ENCODE data around the gene SSPN. TPM values are rescaled to one million over a fixed set of nuclear protein-coding genes. Genes with fewer than 3 reads are reported as not detected.

Gene SSPN
- total RNA-seq, 4 donors from 2014 or later: 35.9 to 65.4 (median 53.3) TPM

DNA sequence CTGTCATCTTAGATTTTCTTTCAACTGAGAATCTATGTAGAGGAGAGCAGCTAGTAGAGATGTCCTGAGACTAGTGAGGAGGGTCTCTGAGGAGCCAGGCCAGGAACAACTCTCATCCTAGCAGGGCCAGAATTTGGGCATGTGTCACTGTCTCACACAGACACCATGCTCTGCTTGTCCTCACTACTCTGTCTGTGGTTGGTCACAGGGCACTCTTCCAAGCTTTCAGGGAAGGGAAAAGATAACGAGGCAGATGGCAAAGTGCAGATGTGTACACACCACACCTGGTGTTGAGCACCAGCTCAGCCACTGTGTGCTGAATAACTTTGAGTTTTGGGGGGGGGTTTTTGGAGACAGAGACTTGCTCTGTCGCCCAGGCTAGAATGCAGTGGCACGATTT lies 2.5 kb downstream of the SSPN start:
- no peak for ATAC-seq
- no peaks in the 10 kb centered on the region for H3K36me3 ChIP-seq
- H3K27me3 ChIP-seq: no peaks in the 10 kb centered on the region
- TF ChIP-seq POLR2AphosphoS5 (IDR thresholded peaks at IDR 0.05) (no peak), CTCF (IDR thresholded peaks at IDR 0.05) (no peak), POLR2A (IDR thresholded peaks at IDR 0.05) (no peak)
- peaks cover 0 to 51% (median 3%) of the 10 kb centered on the region in 3 donors for H3K4me1 ChIP-seq
- no peak overlapping the region for H3K4me3 ChIP-seq
- WGBS, 2 donors (ENCODE audit: low coverage in 1 of 2): 50 to 69% methylated on average over 2 to 3 of the region's 3 CpGs
- H3K9me3 ChIP-seq: no peaks in the 10 kb centered on the region
- H3K27ac ChIP-seq: peak overlapping the region; percentile 86 to 95 (median 90)

GRCh38 chr12:26198742-26199141 lies 3.4 kb downstream of the SSPN start:
- Histone ChIP-seq H3K27me3 (no peaks in the 10 kb centered on the region), H3K36me3 (no peaks in the 10 kb centered on the region), H3K27ac (peak overlapping the region; percentile 86 to 95 (median 90)), H3K4me1 (peaks cover 0 to 53% (median 3%) of the 10 kb centered on the region in 3 donors), H3K4me3 (no peak overlapping the region), H3K9me3 (no peaks in the 10 kb centered on the region)
- TF ChIP-seq CTCF (IDR thresholded peaks at IDR 0.05): no peak
- TF ChIP-seq POLR2AphosphoS5 (IDR thresholded peaks at IDR 0.05): peak; percentile 9
- peak; percentile 48 for ATAC-seq
- WGBS, 2 donors (ENCODE audit: low coverage in 1 of 2): 32 to 34% methylated on average over 3 to 4 of the region's 4 CpGs

- no peak for ATAC-seq
- H3K27ac ChIP-seq: no peak overlapping the region
- WGBS, 2 donors (ENCODE audit: low coverage in 1 of 2): 75 to 83% methylated on average over 1 to 4 of the region's 4 CpGs
These were observed 7.9 kb downstream of the SSPN start for GRCh38 chr12:26203167-26203780.

DNA sequence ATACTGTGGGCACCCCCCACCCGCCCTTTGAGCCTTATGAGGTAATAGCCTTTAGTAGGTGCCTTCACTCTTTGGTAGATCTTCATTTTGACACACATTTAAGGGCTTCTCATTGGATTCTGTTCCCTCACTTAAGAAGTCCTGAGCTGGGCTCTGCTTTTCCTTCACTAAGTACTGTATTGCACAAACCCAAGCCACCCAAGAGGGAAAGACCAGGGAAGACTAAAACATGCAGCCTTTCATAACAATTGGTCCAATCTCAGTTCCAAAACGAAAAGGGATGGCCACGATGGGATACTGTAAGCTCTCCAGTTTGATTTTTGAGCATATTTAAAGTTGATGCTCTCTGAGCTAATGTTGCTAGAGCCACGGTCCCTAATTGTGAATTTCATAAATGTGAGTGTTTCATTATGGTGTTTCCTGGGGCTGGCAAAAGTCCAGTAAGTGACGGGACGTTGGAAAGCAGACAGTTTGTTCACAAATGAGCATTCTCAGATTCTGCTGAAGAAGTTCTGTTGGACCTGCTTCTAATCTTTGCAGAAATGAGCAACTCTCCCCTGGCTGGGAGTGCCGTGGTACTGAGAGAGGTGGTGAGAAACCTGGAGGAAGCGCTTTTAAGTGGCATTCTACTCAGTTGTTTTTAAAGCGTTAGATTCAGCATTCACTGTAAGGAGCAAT lies 9.4 kb downstream of the SSPN start:
- peak; percentile 65 for ATAC-seq
- Histone ChIP-seq H3K27me3 (no peaks in the 10 kb centered on the region), H3K36me3 (no peaks in the 10 kb centered on the region), H3K27ac (peak overlapping the region in 2 of 4 donors; percentile 14 to 20), H3K4me1 (peaks cover 0 to 31% (median 0%) of the 10 kb centered on the region in 3 donors), H3K9me3 (no peaks in the 10 kb centered on the region), H3K4me3 (no peak overlapping the region)
- TF ChIP-seq POLR2AphosphoS5 (IDR thresholded peaks at IDR 0.05) (peak; percentile 17), CTCF (IDR thresholded peaks at IDR 0.05) (no peak)
- 23 to 42% methylated on average over 8 of the region's 9 CpGs for WGBS, 2 donors (ENCODE audit: low coverage in 1 of 2)

More at GRCh38 chr12:26203167-26203780, 7.9 kb downstream of the SSPN start:
- Histone ChIP-seq H3K27me3 (no peaks in the 10 kb centered on the region), H3K4me1 (peaks cover 0 to 46% (median 3%) of the 10 kb centered on the region in 3 donors), H3K4me3 (no peak overlapping the region), H3K36me3 (no peaks in the 10 kb centered on the region), H3K9me3 (no peaks in the 10 kb centered on the region)
- TF ChIP-seq CTCF (IDR thresholded peaks at IDR 0.05): no peak
- no peak for TF ChIP-seq POLR2AphosphoS5 (IDR thresholded peaks at IDR 0.05)

DNA sequence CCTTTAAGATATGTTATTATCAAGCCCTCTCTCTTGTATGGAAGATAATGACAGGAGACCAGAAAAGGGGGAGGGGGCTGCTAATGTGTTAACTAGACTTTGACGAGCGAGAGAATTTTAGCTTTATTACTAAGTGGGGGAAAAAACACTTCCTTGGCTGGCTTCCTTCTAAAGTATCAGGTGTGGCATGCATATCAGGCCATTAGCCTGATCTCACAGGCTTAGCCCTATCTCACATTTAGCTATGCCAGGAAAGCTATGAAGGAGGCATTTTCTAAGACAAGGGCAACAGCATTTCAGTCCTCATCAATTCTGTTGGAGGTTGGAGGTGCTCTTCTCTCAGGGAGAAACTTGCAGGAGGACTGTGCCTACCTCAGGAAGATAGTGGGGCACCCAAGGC lies 9.9 kb downstream of the SSPN start:
- peak overlapping the region in 2 of 4 donors; percentile 14 to 20 for H3K27ac ChIP-seq
- no peak overlapping the region for H3K4me3 ChIP-seq
- TF ChIP-seq POLR2AphosphoS5 (IDR thresholded peaks at IDR 0.05): no peak
- TF ChIP-seq POLR2A (IDR thresholded peaks at IDR 0.05): no peak
- no peak for TF ChIP-seq EP300 (IDR thresholded peaks at IDR 0.05)
- TF ChIP-seq CTCF (IDR thresholded peaks at IDR 0.05): no peak
- no peak for ATAC-seq
- H3K4me1 ChIP-seq: peaks cover 0 to 26% (median 0%) of the 10 kb centered on the region in 3 donors
- 64 to 76% methylated on average over 2 of the region's 2 CpGs for WGBS, 2 donors (ENCODE audit: low coverage in 1 of 2)
- H3K36me3 ChIP-seq: no peaks in the 10 kb centered on the region
- H3K27me3 ChIP-seq: no peaks in the 10 kb centered on the region
- no peaks in the 10 kb centered on the region for H3K9me3 ChIP-seq
